HG02981 (cell line): ENCODE data around the gene MGST2.
"Not testable (repeated sequence)": the region's sequence is repeated elsewhere in the genome, so short reads cannot be mapped to it uniquely, and the experiment has no call there.

ENCODE experiments used
- ATAC-seq: cut with Tn5 transposase; IDR thresholded peaks from one replicate; pipeline ENCODE4 v1.9.1; 2021; ENCODE audit warnings: mild to moderate bottlenecking, moderate library complexity; ENCODE audit not compliant: unreplicated experiment

Gene MGST2

DNA sequence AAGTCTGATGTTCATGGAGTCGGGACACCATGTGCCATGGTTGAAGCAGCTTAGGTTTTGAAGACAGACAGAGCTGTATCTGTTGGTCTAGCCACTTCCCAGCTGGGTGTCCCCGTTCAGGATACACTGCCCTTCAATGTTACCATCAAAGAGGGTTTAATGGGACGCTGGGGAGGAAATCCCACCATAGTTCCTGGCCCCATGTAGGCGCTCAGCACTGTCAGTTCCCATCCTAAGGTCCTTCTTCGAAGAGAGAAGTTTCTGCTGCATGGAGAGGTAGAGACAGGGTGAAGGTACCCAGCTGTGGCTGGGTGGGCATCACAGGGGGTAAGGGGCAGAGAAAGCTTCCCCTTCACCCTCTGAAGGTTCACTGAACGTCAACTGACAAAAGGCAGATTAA is 3.7 kb downstream of the MGST2 start:
- no peak for ATAC-seq

DNA sequence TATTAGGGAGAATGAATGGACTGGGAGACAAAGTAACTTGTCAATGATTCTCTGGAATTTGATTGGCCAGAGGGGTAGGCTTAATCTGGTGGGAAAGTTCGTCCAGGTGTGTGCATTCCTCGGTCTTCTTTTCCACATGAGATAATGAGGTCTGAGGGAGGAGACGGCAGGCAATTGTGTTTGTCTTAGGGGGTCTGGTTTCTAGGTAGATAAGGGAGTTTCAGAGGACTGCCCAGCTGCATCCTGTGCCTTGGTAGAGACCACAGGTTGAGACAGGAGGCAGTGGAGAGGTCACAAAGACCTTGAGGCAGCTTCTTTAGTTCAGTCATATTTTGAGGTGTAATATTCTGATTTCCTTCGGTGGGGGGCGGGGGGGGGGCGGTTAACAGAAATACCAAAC is 4.3 kb downstream of the MGST2 start:
- ATAC-seq, result no peak

DNA sequence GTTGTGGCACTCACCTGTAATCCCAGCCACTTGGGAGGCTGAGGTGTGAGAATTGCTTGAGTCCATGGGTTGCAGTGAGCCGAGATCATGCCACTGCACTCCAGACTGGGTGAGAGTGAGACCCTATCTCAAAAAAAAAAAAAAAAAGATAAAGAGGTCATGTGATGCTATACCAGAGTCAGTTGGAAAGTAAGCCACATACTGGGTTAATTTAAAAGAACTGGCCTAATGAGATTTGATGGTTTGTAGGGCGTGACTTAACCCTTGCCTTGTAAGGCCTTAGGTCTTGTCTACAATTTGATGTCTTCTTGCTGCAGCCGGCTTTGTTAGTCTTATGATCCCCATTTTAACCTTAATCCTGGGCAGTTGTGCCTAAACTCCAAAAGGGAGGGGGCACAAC is 5.2 kb downstream of the MGST2 start:
- ATAC-seq, result no peak

DNA sequence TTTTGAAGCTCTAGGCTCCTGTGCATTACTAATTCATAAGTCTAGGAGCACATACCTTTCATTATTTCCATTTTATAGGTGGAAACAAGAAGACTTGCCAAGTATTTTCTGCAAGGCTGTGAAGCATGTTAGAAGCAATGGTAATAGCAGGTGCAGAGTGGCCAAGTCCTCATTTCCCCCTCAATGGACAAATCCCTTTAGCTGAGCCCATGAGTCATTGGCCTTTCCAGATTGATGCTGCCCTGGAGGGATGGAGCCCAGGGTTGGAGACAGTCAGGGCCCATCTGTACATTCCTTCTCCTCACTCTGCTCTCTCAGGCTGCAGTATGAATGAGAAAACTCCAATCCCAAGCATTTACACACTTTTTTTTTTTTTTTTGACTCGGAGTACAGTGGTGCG is 6.6 kb downstream of the MGST2 start:
- no peak for ATAC-seq

DNA sequence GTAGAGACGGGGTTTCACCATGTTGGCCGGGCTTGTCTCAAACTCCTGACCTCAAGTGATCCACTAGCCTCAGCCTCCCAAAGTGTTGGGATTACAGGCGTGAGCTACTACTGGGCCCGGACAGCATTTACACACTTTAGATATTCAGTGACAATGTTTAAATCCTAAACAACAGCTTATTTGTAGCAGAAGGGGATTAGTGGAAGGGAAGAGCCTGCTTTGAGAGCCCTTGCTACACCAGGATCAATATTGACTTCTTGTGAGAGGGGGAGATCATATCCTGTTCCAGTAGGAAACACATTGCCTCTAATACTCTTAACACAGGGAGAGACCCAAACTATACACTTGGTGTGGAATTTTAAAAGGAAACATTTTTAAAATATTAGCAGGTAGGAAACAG is 7.1 kb downstream of the MGST2 start:
- ATAC-seq, result no peak

DNA sequence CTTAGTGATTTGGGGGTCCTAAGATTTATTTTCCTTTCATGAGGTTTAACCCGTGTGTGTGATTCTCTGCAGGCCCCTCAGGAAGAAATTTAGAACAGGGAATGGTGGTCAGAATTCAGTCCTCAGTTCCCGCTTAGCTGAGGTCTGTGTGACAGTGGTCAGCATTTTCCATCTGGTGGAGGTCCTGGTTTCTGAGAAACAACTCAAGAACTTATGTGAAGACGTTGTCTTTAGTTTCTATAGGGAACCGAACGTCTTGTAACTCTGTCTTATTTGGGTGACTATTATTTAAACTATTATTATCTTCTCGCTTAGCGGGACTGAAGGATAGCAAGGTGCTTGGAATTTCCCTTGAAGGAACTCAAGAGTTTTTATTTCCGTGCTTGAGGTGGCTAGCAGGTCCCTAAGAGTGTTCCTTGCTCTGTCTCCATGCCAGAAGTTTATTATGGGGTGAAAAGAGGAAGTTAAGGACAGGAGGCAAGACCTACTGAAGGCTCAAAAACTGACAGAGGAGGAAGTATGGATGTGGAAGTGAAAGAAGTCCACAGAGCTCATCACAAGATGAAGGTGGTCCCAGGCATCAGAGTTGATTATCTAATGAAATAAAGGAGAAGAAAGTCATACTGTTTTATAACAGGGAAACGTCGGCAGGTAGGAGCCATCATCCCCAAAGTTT is 9.4 kb downstream of the MGST2 start:
- ATAC-seq, result no peak

DNA sequence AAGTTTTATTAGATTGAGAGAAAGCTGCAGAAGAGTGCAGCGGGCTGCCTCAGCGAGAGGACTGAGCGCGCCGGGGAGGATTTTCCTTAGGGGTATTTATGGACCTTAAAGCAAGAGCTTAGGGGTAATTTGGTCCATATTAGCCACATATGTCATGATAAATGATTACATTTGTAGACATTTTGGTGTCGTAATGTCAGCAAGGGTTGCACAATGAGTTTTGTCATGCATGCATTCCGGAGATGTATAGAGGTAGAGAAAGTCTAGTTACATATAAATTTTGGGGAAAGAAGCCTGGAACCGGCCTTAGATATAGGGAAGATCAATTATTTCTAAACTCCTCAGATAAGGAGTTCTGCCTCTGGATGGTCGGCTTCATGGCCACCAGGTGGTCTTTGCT is 10.0 kb downstream of the MGST2 start:
- no peak for ATAC-seq

DNA sequence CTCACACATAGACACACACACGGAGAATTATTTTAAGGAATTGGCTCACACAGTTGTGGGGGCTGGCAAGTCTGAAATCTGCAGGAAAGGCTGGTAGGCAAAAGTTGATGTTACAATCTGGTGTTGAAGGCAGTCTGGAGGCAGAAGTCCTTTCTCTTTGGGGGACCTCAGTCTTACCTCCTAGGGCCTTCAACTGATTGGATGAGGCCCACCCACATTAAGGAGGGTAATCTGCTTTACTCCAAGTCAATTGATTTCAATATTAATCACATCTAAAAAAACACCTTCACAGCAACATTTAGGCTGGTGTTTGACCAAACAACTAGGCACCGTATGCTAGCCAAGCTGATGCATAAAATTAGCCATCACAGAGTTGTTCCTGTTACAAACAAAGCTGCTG is 10.7 kb downstream of the MGST2 start:
- ATAC-seq, result no peak

DNA sequence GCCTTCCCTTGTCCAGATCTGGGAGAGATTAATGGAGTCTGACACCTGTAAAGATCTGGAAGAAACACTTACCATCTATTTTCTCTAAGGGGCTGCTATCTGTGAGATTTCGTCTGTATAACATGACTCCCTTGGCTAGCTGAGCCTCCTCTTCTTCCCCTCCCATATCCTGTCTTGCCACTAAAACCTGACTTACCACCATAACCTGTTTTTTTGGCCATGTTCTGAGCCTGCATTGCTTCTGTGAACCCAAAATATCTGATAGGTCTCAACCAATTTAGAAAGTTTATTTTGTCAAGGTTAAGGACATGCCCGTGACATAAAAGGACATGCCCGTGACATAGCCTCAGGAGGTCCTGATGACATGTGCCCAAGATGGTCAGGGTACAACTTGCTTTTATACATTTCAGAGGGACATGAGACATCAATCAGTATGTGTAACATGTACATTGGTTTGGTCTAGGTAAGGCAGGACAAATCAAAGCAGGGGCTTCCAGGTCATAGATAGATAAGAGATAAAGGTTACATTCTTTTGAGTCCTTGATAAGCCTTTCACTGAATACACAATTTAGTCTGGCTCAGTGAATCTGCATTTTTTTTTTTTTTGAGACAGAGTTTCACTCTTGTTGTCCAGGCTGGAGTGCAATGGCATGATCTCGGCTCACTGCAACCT is 11.4 kb downstream of the MGST2 start:
- no peak for ATAC-seq

DNA sequence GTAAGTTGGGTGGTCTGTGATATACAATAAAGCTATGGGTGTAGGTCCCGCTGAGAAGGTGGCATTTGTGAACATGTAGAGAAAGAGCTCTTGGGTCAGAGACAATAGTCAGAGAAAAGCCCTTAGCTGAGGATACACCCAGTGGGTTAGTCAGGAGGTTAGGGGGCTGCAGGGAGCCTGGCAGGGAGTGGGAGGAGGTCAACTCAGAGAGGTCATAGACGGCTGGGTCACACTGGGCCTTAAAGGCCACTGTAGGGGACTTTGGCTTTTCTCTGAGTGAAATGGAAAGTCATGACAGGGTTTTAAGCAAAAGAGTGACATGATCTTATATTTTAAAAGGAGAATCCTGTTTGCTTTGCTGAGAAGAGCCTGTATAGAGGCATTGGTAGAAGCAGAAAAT is 16.7 kb downstream of the MGST2 start:
- ATAC-seq, result no peak

DNA sequence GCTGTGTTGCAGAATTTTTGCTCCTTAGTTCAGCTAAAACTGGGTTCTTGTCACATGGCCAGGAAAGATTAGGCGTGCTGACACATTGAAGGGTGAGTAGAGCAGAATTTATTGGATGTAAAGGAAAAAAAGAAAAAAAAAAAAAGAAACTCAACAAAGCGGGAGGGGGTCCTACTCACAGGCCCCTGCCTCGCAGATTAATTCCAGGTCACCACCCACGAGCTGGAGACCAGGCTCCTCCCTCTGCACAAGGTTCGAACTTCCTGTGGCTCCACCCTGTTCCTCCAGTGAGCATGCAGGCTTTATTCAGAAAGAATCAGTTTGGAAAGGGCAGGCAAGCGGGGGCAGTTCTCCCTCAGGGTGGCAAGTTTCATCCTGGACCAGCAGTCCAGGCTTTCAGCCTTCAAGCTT is 17.1 kb downstream of the MGST2 start:
- no peak for ATAC-seq

DNA sequence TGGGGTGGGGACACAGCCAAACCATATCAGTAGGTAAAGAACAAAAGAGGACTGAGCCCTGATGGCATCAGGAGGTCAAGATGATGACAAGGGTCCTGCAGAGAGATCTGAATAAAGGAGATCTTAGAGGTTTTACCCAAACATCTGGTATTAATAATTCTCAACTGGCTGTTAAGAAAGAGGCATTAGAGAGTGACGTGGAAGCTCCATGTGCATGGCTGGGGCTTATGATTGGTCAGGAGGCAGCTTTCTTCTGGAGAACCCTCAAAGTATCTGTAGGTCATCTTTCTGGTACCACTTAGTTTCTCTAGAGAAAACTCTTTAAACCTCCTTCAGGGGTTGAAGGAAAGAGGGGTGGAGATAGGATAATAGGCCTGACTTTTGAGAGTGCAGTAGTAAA is 18.7 kb downstream of the MGST2 start:
- no peak for ATAC-seq

DNA sequence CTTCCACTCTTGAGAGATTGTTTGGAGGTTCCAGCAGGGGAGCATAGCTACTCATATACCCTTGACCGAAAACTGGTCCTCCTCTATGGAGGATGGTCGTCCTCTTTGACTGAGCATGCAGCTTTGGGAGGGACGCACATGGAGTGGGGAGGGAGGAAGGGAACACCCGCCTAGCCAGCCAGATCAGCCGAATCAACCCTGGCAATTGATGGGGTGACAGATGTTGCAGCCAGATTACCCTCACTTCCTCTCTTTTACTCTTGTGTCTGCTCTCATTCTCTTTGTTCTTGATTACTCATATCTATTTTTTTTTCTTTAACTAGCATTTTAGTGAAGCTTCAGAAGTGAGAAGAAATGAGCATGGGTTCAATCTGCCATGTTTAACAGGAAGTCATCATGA is 19.6 kb downstream of the MGST2 start:
- ATAC-seq, result no peak

DNA sequence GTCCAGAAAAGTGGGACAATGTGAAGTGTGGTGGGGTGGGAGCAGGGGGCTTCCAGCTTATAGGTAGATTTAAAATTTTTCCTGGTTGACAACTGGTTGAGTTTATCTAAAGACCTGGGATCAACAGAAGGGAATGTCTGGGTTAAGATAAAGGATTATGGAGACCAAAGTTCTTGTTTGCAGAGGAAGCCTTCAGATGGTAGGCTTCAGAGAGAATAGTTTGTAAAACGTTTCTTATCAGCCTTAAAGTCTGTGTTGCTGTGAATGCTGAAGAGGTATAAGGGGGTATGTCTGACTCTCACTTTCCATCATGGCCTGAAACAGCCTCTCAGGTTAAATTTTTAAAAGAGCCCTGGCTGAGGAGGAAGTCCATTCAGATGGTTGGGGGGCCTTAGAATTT is 20.5 kb downstream of the MGST2 start:
- no peak for ATAC-seq

DNA sequence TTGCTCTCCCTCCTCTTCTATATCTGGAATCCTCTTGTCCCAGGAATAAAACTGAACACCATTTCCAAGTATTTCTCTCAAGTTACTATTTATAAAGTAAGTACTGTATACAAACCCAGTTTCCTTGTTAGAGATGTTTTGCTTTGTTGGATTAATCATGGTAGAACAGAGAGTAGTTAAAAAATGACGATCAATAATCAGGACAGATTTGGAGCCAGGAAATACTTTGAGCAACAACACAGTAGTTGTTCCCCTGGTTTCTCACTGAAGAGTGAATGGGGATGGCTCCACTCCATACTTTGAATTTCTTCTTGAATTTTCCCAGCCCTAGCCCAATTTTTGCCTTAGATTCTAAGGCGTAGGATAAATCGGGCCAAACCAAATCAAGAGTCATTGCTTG is 21.4 kb downstream of the MGST2 start:
- ATAC-seq, result no peak

DNA sequence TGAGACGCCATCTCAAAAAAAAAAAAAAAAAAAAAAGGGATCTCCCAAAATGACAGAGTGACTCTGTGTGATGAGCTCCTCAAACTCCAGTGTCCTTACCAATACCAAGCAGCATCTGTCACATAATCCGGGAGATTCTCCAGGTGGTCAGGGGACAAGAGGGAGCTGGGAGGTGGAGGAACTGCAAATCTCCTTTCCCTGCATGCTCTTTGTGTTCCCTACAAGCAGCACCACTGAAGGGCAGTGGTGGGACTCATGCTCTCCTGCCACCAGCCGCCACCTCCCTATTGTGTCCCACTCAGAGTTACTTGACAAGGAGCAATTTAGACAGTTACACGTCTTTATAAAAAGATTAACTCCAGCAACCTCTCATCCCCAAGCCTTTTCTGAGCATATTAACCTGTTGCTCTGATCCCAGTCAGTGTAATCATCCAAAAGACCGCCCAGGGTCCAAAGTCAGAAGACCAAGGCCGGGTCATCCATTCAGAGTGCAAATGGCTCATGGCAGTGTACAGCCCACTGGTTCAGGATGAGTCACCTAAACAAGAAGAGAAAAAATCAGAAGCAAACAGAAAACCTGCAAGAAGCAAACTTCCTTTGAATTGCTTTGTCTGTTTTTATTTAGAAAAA is 23.6 kb downstream of the MGST2 start:
- no peak for ATAC-seq

DNA sequence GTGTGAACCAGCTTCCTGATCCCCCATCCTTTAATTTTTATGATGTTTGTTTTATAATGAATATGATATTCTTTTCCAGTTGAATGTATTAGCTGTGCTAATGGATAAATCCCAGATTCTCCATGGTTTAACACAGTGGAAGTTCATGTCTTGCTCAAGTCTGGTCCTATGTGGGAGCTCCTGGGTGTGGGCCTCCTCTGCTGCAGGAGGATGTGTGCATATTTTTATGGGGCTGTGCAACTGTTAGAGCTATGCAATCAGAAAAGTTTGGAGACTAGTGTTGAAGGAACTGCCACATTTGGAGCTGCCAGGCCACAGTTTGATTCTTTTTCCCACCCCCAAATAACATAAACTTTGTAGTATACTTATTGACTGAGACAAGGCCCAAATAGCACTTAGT is 24.8 kb downstream of the MGST2 start:
- ATAC-seq, result no peak

DNA sequence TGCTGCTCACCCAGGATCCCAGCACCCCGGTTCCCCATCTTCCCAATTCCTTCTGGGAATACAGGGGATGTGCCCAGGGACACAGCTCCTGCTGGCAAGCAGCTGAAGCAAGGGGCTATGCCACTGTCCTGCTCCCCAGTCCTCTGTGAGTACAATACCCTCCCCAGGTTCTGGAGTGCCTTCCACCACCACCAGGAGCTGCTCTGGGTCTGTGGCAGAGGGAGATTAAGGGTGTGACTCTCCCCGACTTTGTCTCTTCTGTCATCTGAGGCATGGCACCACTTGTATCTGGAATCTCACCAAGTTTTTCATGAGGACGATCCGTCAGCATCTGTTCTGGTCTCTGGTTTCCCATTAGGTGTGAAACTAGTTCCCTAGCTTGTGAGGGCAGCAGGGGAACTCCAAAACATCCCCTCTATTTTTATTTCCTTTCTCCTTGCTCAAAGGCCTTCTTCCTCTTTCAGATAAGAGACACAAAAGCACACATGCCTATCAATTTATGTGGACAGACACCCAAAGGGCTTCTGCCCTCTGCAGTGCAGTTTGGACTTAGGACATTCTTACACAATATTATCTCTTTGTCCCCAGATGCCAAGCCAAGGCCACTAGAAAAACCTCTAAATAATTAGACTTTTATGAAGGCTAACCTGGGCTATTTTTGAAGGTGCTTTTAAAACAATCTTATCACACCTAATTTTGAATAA is 26.8 kb downstream of the MGST2 start:
- no peak for ATAC-seq

DNA sequence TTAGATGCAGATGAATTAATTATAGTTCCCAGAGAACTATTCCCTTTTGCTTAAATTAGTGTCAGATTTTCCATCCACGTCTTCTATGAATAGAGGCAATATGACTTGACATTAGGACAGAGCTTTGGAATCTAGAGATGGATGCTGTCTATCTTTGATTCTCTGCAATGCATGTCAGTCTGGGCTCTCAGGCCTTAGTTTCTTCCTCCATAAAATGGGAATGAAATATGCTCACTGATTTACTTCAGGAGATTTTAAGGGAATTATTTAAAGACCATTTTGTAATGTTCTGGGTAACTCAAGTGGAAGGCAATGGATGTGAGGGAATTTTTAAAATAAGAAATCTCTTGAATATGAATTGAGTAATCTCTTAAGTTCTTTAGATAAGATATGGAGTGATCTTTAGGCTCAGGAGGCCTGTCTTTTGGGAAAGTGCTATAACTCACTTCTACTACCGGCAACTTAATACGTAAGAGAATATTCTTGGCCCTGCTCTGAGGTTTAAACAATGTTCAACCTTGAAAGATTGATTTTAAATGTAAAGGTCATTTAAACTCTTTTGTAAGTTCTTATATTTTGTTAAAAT is 29.0 kb downstream of the MGST2 start:
- no peak for ATAC-seq

DNA sequence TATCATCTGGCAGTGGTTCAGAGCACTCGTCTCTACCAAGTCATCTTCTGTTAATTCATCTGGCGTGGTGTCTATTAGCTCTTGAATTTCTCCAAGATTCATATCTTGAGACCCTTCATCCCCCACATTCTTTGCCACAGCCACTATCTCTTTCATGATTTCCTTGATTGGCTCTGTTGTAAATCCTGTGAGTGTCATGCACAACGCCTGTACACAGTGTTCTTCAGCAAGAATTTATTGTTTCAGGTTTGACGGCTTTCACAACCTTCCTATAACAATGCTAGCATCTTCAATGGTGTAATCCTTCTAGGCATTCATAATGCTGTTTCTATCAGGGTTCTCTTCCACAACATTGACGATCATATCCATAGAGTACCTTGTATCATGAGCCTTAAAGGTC is 30.9 kb downstream of the MGST2 start:
- no peak for ATAC-seq

DNA sequence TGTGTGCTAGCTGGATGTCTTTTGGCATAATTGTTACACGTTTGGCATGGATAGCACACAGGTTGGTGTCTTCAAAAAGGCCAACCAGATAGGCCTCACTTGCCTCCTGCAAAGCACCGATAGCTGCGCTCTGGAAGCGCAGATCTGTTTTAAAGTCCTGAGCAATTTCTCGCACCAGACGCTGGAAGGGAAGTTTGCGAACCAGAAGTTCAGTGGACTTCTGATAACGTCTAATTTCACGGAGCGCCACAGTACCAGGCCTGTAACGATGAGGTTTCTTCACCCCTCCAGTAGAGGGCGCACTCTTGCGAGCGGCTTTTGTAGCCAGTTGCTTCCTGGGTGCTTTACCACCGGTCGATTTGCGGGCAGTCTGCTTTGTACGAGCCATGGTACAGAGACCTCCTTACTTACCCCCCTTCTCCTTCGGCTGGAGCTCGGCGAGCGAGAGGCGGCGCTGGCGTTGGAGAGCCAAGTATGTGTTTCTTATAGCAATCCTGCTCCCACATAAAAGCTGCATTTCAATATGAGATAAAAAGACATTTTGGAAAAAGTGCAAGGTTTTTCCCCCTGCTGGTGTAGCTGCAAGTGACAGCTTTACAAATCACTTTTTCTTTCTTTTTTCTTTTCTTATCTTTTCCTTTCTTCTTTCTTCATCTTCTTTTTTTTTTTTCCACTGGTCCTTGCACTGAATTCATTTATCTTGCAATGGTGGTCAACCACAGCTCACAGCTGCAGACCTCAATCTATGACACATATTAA is 32.7 kb downstream of the MGST2 start:
- ATAC-seq, result not testable (repeated sequence)
